ENCODE measurements around the gene KLHDC10.
A peak's percentile ranks its signal among the peaks of the same experiment; 100 is the strongest.
"Not testable (repeated sequence)": the region's sequence is repeated elsewhere in the genome, so short reads cannot be mapped to it uniquely, and the experiment has no call there.

Gene KLHDC10

GRCh38 chr7:130079846-130080394, 9.6 kb downstream of the KLHDC10 start:
- DNase-seq (ENCODE audit: low read depth) = no peak

DNA sequence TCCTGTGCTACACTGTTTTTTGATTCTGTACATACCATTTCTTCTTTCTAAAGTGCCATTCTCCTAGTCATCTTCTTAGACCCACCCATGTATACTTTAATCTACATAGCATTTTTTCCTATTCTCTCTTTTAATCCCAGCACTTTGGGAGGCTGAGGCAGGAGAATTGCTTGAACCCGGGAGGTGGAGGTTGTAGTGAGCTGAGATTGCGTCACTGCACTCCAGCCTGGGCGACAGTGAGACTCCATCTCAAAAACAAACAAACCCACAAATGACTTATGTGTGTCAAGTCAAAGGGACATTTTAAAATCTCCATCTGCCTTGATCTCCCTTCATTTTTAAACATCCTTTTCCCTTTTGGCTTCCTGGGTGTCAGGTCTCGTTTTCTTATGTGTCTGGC, 13.2 kb downstream of the KLHDC10 start:
- DNase-seq (ENCODE audit: low read depth) = not testable (repeated sequence)

DNA sequence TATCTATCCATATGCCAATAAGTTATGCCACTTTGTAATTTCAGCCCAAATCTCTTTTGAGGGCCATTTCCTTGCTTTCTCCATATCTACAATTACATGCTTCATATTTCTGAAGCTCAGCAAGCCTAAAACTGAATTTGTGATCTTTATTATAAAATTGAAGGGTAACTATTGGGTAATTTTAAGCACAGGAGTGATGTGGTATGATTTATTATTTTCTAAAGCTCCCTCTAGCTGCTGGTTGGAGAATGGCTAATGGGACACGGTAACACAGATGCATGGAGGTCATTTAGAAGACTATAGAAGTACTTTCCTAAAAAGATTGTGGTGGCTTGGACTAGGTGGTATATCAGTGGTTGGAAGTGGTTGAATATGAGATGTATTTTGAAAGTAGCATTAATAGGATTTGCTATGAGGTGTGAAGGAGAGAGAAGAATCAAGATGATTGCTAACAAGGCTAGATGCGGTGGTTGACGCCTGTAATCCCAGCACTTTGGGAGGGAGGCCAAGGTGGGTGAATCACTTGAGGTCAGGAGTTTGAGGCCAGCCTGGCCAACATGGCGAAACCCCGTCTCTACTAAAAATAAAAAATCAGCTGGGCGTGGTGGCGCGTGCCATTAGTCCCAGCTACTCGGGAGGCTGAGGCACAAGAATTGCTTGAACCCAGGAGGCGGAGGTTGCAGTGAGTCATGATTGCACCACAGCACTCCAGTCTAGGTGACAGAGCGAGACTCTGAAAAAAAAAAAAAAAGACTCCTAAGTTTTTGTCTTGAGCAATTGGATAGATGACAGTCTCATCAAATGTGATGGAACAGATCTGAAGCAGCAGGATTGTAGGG, 13.9 kb downstream of the KLHDC10 start:
- DNase-seq (ENCODE audit: low read depth) = no peak

GRCh38 chr7:130085235-130085634, 14.9 kb downstream of the KLHDC10 start:
- DNase-seq (ENCODE audit: low read depth) = not testable (repeated sequence)

DNA sequence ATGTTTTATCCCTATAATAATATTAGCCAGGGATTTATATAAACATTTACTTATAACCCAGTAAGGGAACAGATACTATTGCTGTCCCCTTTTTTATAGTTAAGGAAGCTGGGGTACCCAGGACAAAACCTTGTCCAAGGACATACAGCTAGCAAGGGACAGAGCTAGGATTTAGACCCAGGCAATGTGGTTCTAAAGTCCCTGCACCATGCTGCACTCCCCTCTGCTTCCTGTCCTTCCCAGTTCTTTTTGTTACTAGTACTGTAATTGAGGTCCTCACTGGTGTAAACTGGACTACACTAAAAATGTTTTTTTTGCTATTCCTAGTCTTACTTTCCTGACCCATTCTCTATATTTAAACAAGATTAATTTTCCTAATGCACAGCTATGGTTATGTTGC, 16.6 kb downstream of the KLHDC10 start:
- no peak for DNase-seq (ENCODE audit: low read depth)

- DNase-seq (ENCODE audit: low read depth) = no peak
These were observed 17.0 kb downstream of the KLHDC10 start for GRCh38 chr7:130087364-130087763.

GRCh38 chr7:130090745-130091532, 20.6 kb downstream of the KLHDC10 start:
- DNase-seq (ENCODE audit: low read depth) = no peak

GRCh38 chr7:130091999-130092398, 21.7 kb downstream of the KLHDC10 start:
- DNase-seq (ENCODE audit: low read depth) = no peak

- DNase-seq (ENCODE audit: low read depth) = no peak
These were observed 22.3 kb downstream of the KLHDC10 start for GRCh38 chr7:130092598-130092997.

GRCh38 chr7:130095812-130096211, 25.5 kb downstream of the KLHDC10 start:
- peak; percentile 16 for DNase-seq (ENCODE audit: low read depth)

GRCh38 chr7:130096243-130096827, 26.0 kb downstream of the KLHDC10 start:
- DNase-seq (ENCODE audit: low read depth) = no peak

DNA sequence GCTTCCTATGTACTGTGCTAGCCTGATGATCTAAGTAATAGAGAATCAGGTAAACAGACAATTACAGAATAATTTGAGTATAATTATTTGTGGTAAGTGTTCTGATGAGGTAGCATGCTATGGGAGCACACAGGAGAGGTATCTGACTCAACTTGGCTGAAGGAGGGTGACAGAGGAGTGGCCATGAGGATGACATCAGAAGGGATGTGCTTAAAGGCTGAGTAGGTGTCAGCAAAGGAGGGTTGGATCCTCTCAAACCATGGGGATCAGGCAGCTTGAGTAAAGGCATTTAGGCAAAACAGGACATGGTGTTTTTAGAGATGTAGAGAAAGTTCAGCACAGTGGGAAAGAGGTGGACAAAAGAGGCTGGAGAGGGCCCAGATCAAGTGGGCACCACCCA, 29.0 kb downstream of the KLHDC10 start:
- no peak for DNase-seq (ENCODE audit: low read depth)

DNA sequence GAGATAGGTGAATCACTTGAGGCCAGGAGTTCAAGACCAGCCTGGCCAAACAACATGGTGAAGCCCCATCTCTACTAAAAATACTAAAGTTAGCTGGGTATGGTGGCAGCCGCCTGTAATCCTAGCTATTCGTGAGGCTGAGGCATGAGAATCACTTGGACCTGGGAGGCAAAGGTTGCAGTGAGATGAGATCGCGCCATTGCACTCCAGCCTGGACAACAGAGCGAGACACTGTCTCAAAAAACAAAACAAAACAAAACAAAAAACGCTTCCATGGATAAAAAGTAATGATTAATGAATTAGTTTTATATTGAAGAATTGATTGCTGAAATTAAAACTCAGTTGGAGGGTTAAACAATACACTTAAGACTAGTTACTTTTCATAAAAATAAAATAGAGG, 32.3 kb downstream of the KLHDC10 start:
- DNase-seq (ENCODE audit: low read depth) = no peak

DNA sequence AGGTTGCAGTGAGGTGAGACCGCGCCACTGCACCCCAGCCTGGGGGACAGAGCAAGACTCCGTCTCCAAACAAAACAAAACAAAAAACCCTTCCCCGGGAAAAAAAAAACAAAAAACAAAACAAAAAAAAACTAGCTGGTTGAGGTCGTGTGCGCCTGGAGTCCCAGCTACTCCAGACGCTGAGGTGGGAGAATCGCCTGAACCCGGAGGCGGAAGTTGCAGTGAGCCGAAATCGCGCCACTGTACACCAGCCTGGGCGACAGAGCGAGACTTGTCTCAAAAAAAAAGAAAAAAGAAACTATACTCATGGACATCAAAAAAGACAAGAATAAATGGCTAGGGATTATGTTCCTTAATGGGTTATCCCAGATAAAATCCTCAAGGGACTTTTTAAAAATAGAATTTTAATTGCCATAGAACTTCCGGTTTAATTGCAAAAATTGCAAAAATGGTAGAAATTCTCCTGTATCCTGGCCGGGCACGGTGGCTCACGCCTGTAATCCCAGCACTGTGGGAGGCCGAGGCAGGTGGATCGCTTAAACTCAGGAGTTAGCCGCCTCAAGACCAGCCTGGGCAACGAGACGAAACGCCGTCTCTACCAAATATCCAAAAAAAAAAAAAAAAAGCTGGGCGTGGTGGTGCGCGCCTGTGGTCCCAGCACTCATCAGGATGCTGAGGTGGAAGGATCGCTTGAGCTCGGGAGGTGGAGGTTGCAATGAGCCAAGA, 37.8 kb downstream of the KLHDC10 start:
- DNase-seq (ENCODE audit: low read depth) = no peak

DNA sequence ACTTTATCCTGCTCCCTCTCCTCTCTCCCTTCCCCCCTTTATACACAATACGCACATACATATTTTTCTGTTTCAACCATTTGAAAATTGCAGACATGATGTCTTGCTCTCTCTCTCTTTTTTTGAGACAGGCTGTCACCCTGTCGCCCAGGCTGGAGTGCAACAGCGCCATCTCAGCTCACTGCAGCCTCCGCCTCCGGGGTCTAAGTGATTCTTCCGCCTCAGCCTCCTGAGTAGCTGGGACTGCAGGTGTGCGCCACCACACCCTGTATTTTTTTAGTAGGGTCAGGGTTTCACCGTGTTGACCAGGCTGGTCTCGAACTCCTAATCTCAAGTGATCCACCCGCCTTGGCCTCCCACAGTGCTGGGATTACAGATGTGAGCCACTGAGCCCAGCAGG, 38.5 kb downstream of the KLHDC10 start:
- DNase-seq (ENCODE audit: low read depth) = no peak

DNA sequence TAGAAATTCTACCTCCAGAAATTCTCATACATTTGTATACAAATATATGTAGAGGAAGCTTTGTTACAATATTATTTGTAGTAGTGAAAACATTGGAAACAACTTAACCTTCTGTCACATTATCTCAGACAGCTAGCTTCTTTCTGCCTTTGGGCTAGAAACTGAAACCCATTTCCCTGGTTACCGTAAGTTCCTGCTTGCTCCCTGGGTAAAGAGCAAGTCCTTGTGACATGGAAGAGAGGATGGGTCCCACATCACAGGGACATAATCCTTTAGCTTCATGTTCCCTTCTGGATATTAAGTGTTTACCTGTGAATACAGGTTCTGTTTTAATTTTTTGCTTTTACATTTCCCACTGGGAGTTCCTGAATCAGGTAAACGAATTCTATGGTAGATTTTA, 41.8 kb downstream of the KLHDC10 start:
- no peak for DNase-seq (ENCODE audit: low read depth)

DNA sequence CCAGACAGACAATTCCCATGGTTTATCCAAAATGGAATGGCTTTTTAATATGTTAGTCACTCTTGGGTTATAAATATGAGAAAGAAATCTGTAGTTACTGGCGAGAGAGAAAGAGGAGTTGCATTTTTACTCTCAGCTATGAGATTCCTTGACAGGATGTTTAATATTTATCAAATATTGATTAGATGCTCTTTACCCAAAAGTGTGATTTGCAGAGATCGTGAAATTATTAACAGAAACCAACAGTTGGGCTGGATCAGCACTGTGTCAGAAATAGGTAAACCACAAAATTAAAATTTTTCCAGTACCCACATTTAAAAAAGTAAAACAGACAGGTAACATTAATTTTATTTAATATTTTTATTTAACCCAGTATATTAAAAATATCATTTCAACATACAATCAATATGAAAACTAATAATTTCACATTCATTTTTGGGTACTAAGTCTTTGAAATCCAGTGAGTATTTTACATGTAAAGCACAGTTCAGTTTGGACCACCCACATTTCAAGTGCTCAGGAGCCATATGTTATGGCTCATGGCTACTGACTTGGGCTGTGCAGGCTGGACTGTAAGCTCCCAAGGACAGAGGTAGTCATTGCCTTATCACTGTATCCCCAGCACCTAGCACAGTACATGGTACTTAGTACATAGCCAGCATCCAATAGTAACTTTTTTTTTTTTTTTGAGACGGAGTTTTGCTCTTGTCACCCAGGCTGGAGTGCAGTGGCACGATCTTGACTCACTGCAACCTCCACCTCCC, 42.5 kb downstream of the KLHDC10 start:
- no peak for DNase-seq (ENCODE audit: low read depth)

- DNase-seq (ENCODE audit: low read depth) = not testable (repeated sequence)
These were observed 43.1 kb downstream of the KLHDC10 start for GRCh38 chr7:130113426-130113805.

DNA sequence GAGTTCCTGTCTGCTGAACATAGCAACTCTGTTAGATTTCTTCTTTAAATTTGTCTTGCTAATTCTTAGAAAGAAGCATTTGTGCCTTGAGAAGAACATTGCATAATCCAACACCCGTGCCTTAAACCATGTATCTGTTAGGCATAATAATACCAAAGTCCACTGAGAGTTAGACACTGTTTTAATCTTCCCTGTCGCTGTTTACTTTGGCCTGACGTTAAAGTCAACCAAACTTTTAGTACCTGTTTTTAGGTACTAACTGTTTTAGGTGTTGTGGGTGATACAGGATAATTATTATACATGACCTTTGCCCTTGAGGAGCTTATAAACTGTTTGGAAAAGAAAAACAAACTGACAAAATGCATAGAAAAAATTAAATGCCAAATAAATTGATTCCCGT, 43.6 kb downstream of the KLHDC10 start:
- no peak for DNase-seq (ENCODE audit: low read depth)

- DNase-seq (ENCODE audit: low read depth) = no peak
These were observed 44.0 kb downstream of the KLHDC10 start for GRCh38 chr7:130114374-130114773.

- no peak for DNase-seq (ENCODE audit: low read depth)
These were observed 44.4 kb downstream of the KLHDC10 start for GRCh38 chr7:130114776-130115175.
